ENCODE measurements around the gene KASH5.

- TF ChIP-seq CREB1 (IDR thresholded peaks at IDR 0.05), result no peak
- no peak for TF ChIP-seq YY1 (IDR thresholded peaks at IDR 0.05; ENCODE audit: low read depth, low read length)
- no peak for TF ChIP-seq CTCF (IDR thresholded peaks at IDR 0.05; ENCODE audit: control extremely low read depth in 1 of 3, insufficient read depth in 1 of 3, low read depth in 1 of 3, low read length in 3 of 3)
- TF ChIP-seq RXRA (IDR thresholded peaks at IDR 0.05; ENCODE audit: insufficient read depth, low read depth, low read length), result no peak
- TF ChIP-seq EZH2 (IDR thresholded peaks at IDR 0.05; ENCODE audit: low read depth, low read length, severe bottlenecking), result no peak
- no peak for TF ChIP-seq SIX5 (IDR thresholded peaks at IDR 0.05; ENCODE audit: low read depth, low read length)
- no peak for TF ChIP-seq FOSL1 (IDR thresholded peaks at IDR 0.05; ENCODE audit: insufficient read depth, low read depth, low read length)
- no peak for TF ChIP-seq EGR1 (IDR thresholded peaks at IDR 0.05; ENCODE audit: borderline replicate concordance, low read depth, low read length)
- TF ChIP-seq PHF8 (conservative IDR thresholded peaks at IDR 0.05; ENCODE audit: low read depth, low read length), result no peak
- TF ChIP-seq EP300 (IDR thresholded peaks at IDR 0.05; ENCODE audit: borderline replicate concordance in 1 of 2, low read depth in 2 of 2, low read length in 2 of 2), result no peak
- TF ChIP-seq KDM1A (IDR thresholded peaks at IDR 0.05; ENCODE audit: borderline replicate concordance, low read length), result no peak
- TF ChIP-seq TBP (IDR thresholded peaks at IDR 0.05; ENCODE audit: low read depth, low read length), result no peak
- TF ChIP-seq CBX8 (IDR thresholded peaks at IDR 0.05; ENCODE audit: borderline replicate concordance, low read depth, low read length), result no peak
Observed at GRCh38 chr19:49396738-49397505, 8.9 kb downstream of the KASH5 start.
